Pancreas (tissue), 10 donors: ENCODE data around the gene ANO4. TPM values are rescaled to one million over a fixed set of nuclear protein-coding genes. Genes with fewer than 3 reads are reported as not detected.

Experiments used
- ATAC-seq, 4 donors: fragments of 200-7000 bp; cut with Tn5 transposase; one replicate each; pipeline versions ENCODE4 v1.8.0 to v1.9.1; 2020; ENCODE audit warnings: mild to moderate bottlenecking in 4 of 4, moderate library complexity in 4 of 4
- DNase-seq, 6 donors: peaks; one replicate each; pipeline ENCODE4 v3.0.0-alpha.2; 2020
- FAIRE-seq: peaks from 2 replicates; lab custom pipeline; 2012; peaks lifted over from hg19 to GRCh38; lab: Jason Lieb, UNC
- H3K27ac ChIP-seq, 4 donors: fragments of 200-600 bp; sonication (generic); 1 replicate in 3 of 4; 2 replicates in 1 of 4; pipeline versions ENCODE4 v1.5.0 to v1.8.0; 2020
- H3K27me3 ChIP-seq, 4 donors: fragments of 200-600 bp; one replicate each; pipeline ENCODE4 v1.8.0; 2021
- H3K36me3 ChIP-seq, 3 donors: fragments of 200-600 bp; sonication (generic) in 1 of 3; one replicate each; pipeline versions ENCODE4 v1.5.0 to v1.8.0; 2020 to 2021
- H3K4me1 ChIP-seq, 3 donors: fragments of 200-600 bp; one replicate each; pipeline ENCODE4 v1.8.0; 2021
- H3K4me3 ChIP-seq, 4 donors: fragments of 200-600 bp; sonication (generic) in 2 of 4; one replicate each; pipeline versions ENCODE4 v1.5.0 to v1.8.0; 2020 to 2021
- H3K9me3 ChIP-seq, 4 donors: fragments of 200-600 bp; one replicate each; pipeline ENCODE4 v1.8.0; 2021
- WGBS, 2 donors: extraction: QIAGEN DNeasy Blood & Tissue Kit; methylation state at CpG; one replicate each; pipeline ENCODE4 v1.1.7; 2013; 5-methylcytosine and 5-hydroxymethylcytosine counted together
- intact Hi-C, 3 donors: fragments of 100-400 bp; cut with DNase I; formaldehyde crosslinking; loops; one replicate each; pipeline versions ENCODE4 v1.11.1 to v1.14.2; 2022
- polyA plus RNA-seq, 2 donors: library from polyadenylated mRNA; stranded (reverse); fragments of 200-250 nt; gene quantifications; one replicate each; pipeline ENCODE4 v1.2.3, GENCODE V29; 2013
- total RNA-seq, 6 donors: library from RNA; stranded (reverse); fragmentation: NEBNext Ultra II Directional in 4 of 6; extraction: Animal tissue kit (Norgen Biotek cat#: 25700) in 4 of 6; gene quantifications; one replicate each; pipeline versions ENCODE4 v1.2.1 to v1.2.4, GENCODE V29; 2021 to 2023
- TF ChIP-seq, protein P1 (sequence below), 4 donors: fragments of 200-600 bp; sonication (generic) in 3 of 4; IDR thresholded peaks; one replicate each; pipeline versions ENCODE4 v1.5.0 to v1.8.0; 2021; ENCODE audit warnings: antibody characterized with exemption in 4 of 4
- donor health status: healthy with polysubstance abuse.
- donor health status: DM: no; HTN: no; CAD: no; lungs with moderate emphysema.
- donor health status: DM: no; HTN: no; CAD: no.
- donor health status: control.
- donor health status: control.
- donor health status: Bipolar disorder and iron deficiency.
- donor health status: DM: yes; HTN: yes; CAD: no.
- donor health status: DM: no; HTN: no; CAD: no.
- donor health status: DM: no; HTN: no; CAD: no.
- donor health status: DM: yes; HTN: yes; CAD: no.

Gene ANO4
- total and polyA plus RNA-seq, 8 donors = 0.14 to 2.1 (median 0.28) TPM; not detected in 1

DNA sequence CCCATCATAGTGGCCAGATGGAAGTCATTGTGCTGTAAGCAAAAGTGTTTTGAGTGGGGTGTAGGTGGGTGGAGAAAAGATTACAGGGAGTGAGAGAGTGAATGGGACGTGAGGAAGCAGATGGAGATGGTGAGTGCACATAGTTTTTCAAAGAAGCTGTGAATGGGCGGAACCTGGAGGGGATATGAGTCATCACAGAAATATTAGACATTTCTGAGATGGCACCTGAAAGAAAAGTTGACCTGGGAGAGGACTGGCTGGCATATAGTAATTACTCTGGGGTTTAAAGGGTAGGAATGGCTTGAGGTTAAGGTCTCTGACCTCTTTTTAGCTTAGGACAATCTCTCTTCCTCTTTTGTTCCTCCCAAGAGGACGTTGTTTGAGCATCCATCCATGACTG lies 50.5 kb downstream of the ANO4 start:
- no peak overlapping the region for H3K27ac ChIP-seq
- H3K9me3 ChIP-seq = no peaks in the 10 kb centered on the region
- TF ChIP-seq, protein P1, sequence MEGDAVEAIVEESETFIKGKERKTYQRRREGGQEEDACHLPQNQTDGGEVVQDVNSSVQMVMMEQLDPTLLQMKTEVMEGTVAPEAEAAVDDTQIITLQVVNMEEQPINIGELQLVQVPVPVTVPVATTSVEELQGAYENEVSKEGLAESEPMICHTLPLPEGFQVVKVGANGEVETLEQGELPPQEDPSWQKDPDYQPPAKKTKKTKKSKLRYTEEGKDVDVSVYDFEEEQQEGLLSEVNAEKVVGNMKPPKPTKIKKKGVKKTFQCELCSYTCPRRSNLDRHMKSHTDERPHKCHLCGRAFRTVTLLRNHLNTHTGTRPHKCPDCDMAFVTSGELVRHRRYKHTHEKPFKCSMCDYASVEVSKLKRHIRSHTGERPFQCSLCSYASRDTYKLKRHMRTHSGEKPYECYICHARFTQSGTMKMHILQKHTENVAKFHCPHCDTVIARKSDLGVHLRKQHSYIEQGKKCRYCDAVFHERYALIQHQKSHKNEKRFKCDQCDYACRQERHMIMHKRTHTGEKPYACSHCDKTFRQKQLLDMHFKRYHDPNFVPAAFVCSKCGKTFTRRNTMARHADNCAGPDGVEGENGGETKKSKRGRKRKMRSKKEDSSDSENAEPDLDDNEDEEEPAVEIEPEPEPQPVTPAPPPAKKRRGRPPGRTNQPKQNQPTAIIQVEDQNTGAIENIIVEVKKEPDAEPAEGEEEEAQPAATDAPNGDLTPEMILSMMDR (IDR thresholded peaks at IDR 0.05) = no peak
- no peaks in the 10 kb centered on the region for H3K36me3 ChIP-seq
- H3K4me1 ChIP-seq = no peaks in the 10 kb centered on the region
- WGBS, 2 donors = 47 to 59% methylated on average over 3 of the region's 3 CpGs
- intact Hi-C loops = no loop called here
- DNase-seq = no peak
- ATAC-seq = no peak
- no peaks in the 10 kb centered on the region for H3K27me3 ChIP-seq
- no peak overlapping the region for H3K4me3 ChIP-seq
- no peak for FAIRE-seq

DNA sequence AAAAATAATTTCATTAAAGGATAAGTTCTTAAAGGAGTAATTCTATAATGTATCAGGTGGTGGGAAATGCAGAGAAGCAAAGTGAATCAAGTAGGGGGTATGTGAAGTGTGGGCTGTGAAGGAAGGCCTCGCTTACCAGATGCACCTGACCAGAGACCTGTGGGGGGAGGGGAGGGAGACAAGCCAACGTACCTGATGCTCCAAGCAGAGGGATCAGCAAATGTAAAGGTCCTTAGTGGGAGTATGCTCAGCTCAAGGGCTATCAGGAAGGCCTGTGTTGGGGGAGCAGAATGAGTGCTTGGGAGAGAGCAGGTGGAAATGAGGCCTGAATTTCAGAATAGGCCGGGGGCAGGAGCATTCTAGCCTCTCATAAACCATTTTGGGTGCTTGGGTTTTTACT lies 57.1 kb downstream of the ANO4 start:
- FAIRE-seq = no peak
- ATAC-seq = no peak
- TF ChIP-seq, protein P1 (IDR thresholded peaks at IDR 0.05) = no peak
- intact Hi-C loops = no loop called here
- no peak overlapping the region for H3K4me3 ChIP-seq
- WGBS, 2 donors = 33 to 63% methylated on average over 3 of the region's 3 CpGs
- H3K27me3 ChIP-seq = no peaks in the 10 kb centered on the region
- H3K36me3 ChIP-seq = no peaks in the 10 kb centered on the region
- H3K27ac ChIP-seq = no peak overlapping the region
- DNase-seq = no peak
- H3K9me3 ChIP-seq = no peaks in the 10 kb centered on the region
- H3K4me1 ChIP-seq = no peaks in the 10 kb centered on the region

DNA sequence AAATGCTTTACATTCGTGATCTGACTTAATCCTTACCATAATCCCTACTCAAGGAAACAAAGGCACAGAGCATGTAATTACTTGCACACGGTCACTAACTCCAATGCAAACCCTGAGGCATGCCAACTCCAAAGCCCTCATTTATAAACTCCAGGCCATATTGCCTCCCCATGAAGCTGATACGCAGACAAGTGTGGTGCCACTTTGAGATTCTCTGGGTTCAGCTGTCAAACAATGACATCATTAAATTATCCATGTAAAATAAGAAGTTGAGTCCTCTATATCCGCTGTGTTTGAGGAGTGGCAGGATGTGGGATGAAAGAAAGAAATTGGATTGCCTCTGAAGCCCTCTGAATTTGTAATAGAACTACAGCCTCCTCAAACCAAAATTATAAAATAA lies 62.8 kb downstream of the ANO4 start:
- TF ChIP-seq, protein P1 (IDR thresholded peaks at IDR 0.05) = no peak
- intact Hi-C loops = no loop called here
- Histone ChIP-seq H3K36me3 (no peaks in the 10 kb centered on the region), H3K27ac (no peak overlapping the region), H3K4me1 (no peaks in the 10 kb centered on the region), H3K9me3 (no peaks in the 10 kb centered on the region), H3K4me3 (no peak overlapping the region), H3K27me3 (no peaks in the 10 kb centered on the region)
- ATAC-seq = no peak
- FAIRE-seq = no peak
- no peak for DNase-seq
- WGBS, 2 donors = 60 to 74% methylated on average over 4 of the region's 4 CpGs

DNA sequence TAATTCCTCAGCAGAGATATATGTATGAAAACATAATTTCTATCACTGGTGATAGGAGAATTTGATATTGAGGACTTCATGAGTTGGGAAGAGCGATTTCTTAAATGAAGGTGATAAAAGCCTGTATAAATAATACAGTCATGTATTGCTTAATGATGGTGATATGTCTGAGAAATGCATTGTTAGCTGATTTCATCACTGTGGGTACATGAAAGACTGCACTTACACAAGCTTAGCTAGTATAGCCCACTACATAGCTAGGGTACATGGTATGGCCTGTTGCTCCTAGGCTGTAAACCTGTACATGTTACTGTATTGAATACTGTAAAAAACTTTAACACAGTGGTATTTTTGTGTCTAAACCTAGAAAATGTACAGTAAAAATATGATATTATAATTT lies 63.4 kb downstream of the ANO4 start:
- Histone ChIP-seq H3K9me3 (no peaks in the 10 kb centered on the region), H3K27me3 (no peaks in the 10 kb centered on the region), H3K27ac (no peak overlapping the region), H3K4me1 (no peaks in the 10 kb centered on the region), H3K36me3 (no peaks in the 10 kb centered on the region), H3K4me3 (no peak overlapping the region)
- intact Hi-C loops = no loop called here
- 78 to 88% methylated on average over 1 of the region's 1 CpG for WGBS, 2 donors
- DNase-seq (no peak), FAIRE-seq (no peak), ATAC-seq (no peak)
- TF ChIP-seq, protein P1 (IDR thresholded peaks at IDR 0.05) = no peak

DNA sequence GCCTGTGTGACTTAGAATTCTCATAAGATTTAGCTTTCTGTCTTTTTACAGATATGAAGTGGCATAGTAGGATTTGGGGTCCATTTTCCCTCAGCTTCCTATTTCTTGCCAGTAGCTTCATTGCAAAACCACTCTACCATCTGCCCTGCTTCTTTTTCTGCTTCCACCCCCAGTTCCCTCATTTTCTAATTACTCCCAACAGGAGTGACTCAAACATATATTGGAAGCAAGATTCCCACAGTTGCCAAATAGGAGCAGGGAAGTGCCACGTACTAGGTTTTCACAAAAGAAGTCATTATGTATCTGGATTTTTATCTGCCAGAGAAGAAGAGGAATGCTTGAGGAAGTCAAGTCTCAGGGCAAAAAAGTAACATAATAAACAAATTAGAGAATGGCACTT lies 64.1 kb downstream of the ANO4 start:
- TF ChIP-seq, protein P1 (IDR thresholded peaks at IDR 0.05) = no peak
- Histone ChIP-seq H3K36me3 (no peaks in the 10 kb centered on the region), H3K4me3 (no peak overlapping the region), H3K9me3 (no peaks in the 10 kb centered on the region), H3K4me1 (no peaks in the 10 kb centered on the region), H3K27me3 (no peaks in the 10 kb centered on the region), H3K27ac (no peak overlapping the region)
- ATAC-seq (no peak), DNase-seq (no peak), FAIRE-seq (no peak)
- WGBS, 2 donors = 36 to 44% methylated on average over 1 of the region's 1 CpG
- intact Hi-C loops = no loop called here
